Inferior parietal cortex (tissue), 1 donor: ENCODE measurements around the gene TMEM238L.

Source experiments
- DNase-seq: peaks from one replicate; pipeline ENCODE4 v3.0.0-alpha.2; 2016; ENCODE audit errors: extremely low spot score

The TMEM238L gene

GRCh38 chr17:10804546-10804945 is 647 bp upstream of the TMEM238L start:
- DNase-seq = no peak

- no peak for DNase-seq
These were observed 549 bp downstream of the TMEM238L start for GRCh38 chr17:10803350-10803749.

- DNase-seq = no peak
These were observed 1.2 kb downstream of the TMEM238L start for GRCh38 chr17:10802496-10803284.

- DNase-seq = no peak
These were observed 4.5 kb downstream of the TMEM238L start for GRCh38 chr17:10799407-10799806.

GRCh38 chr17:10798910-10799309 is 5.0 kb downstream of the TMEM238L start:
- no peak for DNase-seq

- no peak for DNase-seq
These were observed 5.6 kb downstream of the TMEM238L start for GRCh38 chr17:10798332-10798749.

- no peak for DNase-seq
These were observed 6.2 kb downstream of the TMEM238L start for GRCh38 chr17:10797476-10798328.

- DNase-seq = no peak
These were observed 10.1 kb downstream of the TMEM238L start for GRCh38 chr17:10793816-10794215.

GRCh38 chr17:10793256-10793655 is 10.6 kb downstream of the TMEM238L start:
- DNase-seq = no peak

GRCh38 chr17:10792151-10792550 is 11.7 kb downstream of the TMEM238L start:
- DNase-seq = no peak

GRCh38 chr17:10790491-10791401 is 13.2 kb downstream of the TMEM238L start:
- no peak for DNase-seq

- no peak for DNase-seq
These were observed 14.1 kb downstream of the TMEM238L start for GRCh38 chr17:10789694-10790271.

- DNase-seq = no peak
These were observed 16.4 kb downstream of the TMEM238L start for GRCh38 chr17:10787306-10788045.

- DNase-seq = no peak
These were observed 18.6 kb downstream of the TMEM238L start for GRCh38 chr17:10785295-10785694.

GRCh38 chr17:10779609-10780008 is 24.3 kb downstream of the TMEM238L start:
- no peak for DNase-seq

GRCh38 chr17:10777890-10778289 is 26.0 kb downstream of the TMEM238L start:
- DNase-seq = no peak

GRCh38 chr17:10777131-10777807 is 26.6 kb downstream of the TMEM238L start:
- DNase-seq = no peak

GRCh38 chr17:10776381-10776780 is 27.5 kb downstream of the TMEM238L start:
- no peak for DNase-seq

- no peak for DNase-seq
These were observed 28.1 kb downstream of the TMEM238L start for GRCh38 chr17:10775740-10776356.

- no peak for DNase-seq
These were observed 28.8 kb downstream of the TMEM238L start for GRCh38 chr17:10775058-10775457.
